ENCODE results near the gene PALLD.

DNA sequence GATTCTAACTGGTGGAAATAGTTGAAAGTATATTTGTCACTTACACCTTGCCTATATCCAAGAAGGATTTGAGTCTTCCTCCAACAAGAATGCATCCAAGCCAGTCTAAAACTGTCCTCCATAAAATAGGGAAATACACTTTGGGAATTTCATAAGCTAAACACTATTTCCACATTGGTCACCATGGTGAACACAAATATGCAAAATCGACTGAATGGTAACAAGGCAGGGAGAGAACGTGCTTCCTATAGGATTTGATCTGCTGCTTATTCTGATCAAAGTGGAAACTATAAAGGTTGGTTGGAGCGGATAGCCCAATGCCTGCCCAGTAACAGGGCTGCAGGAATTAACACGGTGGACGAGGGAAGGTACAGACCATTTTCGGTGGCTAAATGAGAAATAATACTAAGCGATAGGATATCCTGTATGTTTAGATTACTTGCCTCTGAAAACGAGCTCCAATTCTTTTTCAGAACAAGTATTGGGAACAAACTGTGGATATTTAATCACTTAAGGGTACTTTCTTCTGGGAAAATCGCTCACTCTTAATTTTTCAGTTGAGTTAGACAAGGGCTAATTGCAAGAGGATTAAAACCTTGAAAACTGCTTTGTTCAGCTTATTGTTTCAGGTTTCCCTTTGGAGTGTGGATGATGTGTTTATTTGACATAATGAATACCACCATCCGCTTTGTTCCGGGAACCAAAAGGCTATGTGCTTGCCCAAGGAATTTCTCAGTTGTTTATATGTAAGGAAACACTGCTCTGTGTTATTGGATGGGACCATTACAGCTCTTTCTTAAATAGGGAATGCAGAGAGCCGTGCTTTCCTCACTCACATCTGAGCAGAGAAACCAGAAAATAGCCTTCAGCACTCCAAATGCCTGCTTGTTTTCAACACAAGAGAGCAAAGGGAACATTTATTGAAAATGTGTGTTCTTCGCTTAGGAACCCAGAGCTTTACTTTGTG is 318.8 kb downstream of the PALLD start:
- no peak for TF ChIP-seq POLR2A (IDR thresholded peaks at IDR 0.05)
- TF ChIP-seq, protein P1, sequence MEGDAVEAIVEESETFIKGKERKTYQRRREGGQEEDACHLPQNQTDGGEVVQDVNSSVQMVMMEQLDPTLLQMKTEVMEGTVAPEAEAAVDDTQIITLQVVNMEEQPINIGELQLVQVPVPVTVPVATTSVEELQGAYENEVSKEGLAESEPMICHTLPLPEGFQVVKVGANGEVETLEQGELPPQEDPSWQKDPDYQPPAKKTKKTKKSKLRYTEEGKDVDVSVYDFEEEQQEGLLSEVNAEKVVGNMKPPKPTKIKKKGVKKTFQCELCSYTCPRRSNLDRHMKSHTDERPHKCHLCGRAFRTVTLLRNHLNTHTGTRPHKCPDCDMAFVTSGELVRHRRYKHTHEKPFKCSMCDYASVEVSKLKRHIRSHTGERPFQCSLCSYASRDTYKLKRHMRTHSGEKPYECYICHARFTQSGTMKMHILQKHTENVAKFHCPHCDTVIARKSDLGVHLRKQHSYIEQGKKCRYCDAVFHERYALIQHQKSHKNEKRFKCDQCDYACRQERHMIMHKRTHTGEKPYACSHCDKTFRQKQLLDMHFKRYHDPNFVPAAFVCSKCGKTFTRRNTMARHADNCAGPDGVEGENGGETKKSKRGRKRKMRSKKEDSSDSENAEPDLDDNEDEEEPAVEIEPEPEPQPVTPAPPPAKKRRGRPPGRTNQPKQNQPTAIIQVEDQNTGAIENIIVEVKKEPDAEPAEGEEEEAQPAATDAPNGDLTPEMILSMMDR (IDR thresholded peaks at IDR 0.05): no peak
